ENCODE measurements around the gene CMTM7.

GRCh38 chr3:32502946-32503286 is 111.3 kb downstream of the CMTM7 start:
- TF ChIP-seq CTCF (IDR thresholded peaks at IDR 0.05): no peak
- TF ChIP-seq POLR2A (IDR thresholded peaks at IDR 0.05): no peak
